IPS DF 4.7 (cell line): Measurements from ENCODE around the gene COL6A1.
"Not testable (repeated sequence)": the region's sequence is repeated elsewhere in the genome, so short reads cannot be mapped to it uniquely, and the experiment has no call there.

Source experiments
- DNase-seq: peaks from one replicate; pipeline ENCODE4 v3.0.0-alpha.2; 2013; ENCODE audit warnings: low spot score; ENCODE audit errors: extremely low read depth

Gene COL6A1

GRCh38 chr21:45966791-45967394, 14.7 kb upstream of the COL6A1 start:
- DNase-seq = no peak

- no peak for DNase-seq
These were observed 11.5 kb upstream of the COL6A1 start for GRCh38 chr21:45969921-45970673.

- no peak for DNase-seq
These were observed 10.6 kb upstream of the COL6A1 start for GRCh38 chr21:45970674-45971615.

GRCh38 chr21:45971616-45972352, 9.8 kb upstream of the COL6A1 start:
- DNase-seq = no peak

GRCh38 chr21:45972353-45972715, 9.2 kb upstream of the COL6A1 start:
- no peak for DNase-seq

- DNase-seq = no peak
These were observed 8.7 kb upstream of the COL6A1 start for GRCh38 chr21:45972716-45973474.

GRCh38 chr21:45973475-45974072, 8.0 kb upstream of the COL6A1 start:
- DNase-seq = no peak

- DNase-seq = no peak
These were observed 7.2 kb upstream of the COL6A1 start for GRCh38 chr21:45974073-45975019.

GRCh38 chr21:45975020-45975666, 6.4 kb upstream of the COL6A1 start:
- no peak for DNase-seq

GRCh38 chr21:45975667-45976409, 5.7 kb upstream of the COL6A1 start:
- DNase-seq = not testable (repeated sequence)

- no peak for DNase-seq
These were observed 4.8 kb upstream of the COL6A1 start for GRCh38 chr21:45976701-45977311.

- no peak for DNase-seq
These were observed 4.2 kb upstream of the COL6A1 start for GRCh38 chr21:45977396-45977795.

GRCh38 chr21:45979141-45979631, 2.4 kb upstream of the COL6A1 start:
- no peak for DNase-seq

- no peak for DNase-seq
These were observed 1.9 kb upstream of the COL6A1 start for GRCh38 chr21:45979651-45980050.

GRCh38 chr21:45980271-45980670, 1.3 kb upstream of the COL6A1 start:
- no peak for DNase-seq

GRCh38 chr21:45980697-45981096, 873 bp upstream of the COL6A1 start:
- no peak for DNase-seq

- no peak for DNase-seq
These were observed 655 bp downstream of the COL6A1 start for GRCh38 chr21:45982092-45982757.
